Mesenteric fat pad (tissue), 1 donor: ENCODE measurements around the gene KLHL35. TPM values are rescaled to one million over a fixed set of nuclear protein-coding genes. Genes with fewer than 3 reads are reported as not detected.
"Not testable (repeated sequence)": the region's sequence is repeated elsewhere in the genome, so short reads cannot be mapped to it uniquely, and the experiment has no call there.

ENCODE experiments used
- DNase-seq: peaks from one replicate; pipeline ENCODE4 v3.0.0-alpha.2; 2020; ENCODE audit warnings: low spot score
- total RNA-seq: library from RNA; stranded (reverse); fragmentation: NEBNext Ultra II Directional; extraction: Animal tissue kit (Norgen Biotek cat#: 25700); gene quantifications from one replicate; pipeline ENCODE4 v1.2.1, GENCODE V29; 2021
- donor health status: DM: yes; HTN: yes; CAD: no.

Gene KLHL35
- total RNA-seq, 1 donor from 2014 or later, result 0.61 TPM

DNA sequence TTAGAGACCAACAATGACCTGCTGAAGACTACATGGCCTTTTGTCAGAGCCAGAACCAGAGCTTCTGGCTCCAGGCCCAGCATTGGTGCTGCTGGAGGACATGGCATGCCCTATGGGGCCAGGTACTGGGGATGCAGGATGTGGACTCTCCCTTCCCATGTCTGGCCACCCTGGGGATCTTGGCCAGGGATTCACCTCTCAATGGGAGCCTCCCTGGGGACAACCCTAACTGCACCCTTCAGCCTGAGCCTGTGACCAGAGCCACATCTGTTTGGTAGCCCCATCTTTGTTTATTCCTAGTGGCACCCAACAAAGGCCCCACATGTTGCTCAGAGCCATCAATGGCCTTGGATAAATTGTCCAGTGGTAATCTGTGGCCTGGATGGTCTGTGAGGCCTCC lies 5.8 kb downstream of the KLHL35 start:
- DNase-seq, result no peak

GRCh38 chr11:75426720-75427086 lies 6.3 kb downstream of the KLHL35 start:
- no peak for DNase-seq

- no peak for DNase-seq
These were observed 7.6 kb downstream of the KLHL35 start for GRCh38 chr11:75425422-75425821.

DNA sequence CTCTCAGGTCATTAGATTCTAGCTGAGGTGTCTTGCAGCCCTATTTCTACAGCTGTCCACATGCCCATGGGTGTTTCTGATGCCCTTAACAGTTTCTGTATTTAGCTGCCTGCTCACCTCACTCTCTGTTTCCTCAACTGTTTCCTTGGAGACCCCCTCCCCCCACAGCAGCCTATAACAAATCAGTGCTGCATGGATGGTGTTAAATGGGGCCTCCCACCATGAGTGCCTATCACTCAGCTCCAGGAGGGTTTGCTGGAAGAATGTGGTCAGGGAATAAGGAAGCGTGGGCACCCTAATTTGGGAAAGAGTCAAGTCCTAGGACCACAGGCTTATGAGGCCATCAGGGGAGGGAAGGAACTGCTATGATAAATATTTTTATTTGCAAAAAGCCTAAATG lies 8.6 kb downstream of the KLHL35 start:
- DNase-seq, result no peak

DNA sequence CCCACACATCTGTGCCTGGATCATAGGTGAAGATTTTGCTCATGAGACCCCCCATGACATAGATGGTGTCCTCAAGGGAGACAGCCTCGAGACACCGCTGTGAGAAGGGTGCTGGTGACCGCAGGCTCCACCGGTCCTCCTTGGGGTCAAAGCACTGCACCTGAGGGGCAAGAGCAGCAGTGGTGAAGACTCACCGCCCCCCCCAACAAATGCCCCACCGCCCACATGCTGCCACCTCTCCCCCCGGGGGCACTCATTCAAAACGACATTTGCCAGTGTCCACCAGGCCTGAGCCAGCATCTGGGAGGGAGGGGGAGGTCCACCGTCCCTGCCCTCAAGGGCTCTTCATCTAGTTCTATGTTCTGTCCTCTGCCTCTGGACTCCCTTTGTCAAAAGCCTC lies 9.3 kb downstream of the KLHL35 start:
- DNase-seq, result no peak

- DNase-seq, result no peak
These were observed 10.5 kb downstream of the KLHL35 start for GRCh38 chr11:75422248-75423231.

DNA sequence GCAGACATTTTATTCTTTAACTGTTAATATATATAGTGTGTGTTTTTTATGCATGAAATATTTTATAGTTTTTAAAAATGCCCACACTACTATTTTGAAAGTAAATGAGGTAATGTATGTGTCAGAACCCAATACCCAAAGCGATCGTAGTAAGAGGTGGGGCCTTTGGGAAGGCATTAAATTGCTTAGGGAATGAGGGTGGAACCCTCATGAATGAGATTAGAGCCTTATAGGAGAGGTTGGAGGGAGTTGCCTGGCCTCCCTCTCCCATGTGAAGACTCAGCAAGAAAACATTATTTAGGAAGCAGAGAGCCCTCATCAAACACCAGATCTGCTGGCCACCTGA lies 11.1 kb downstream of the KLHL35 start:
- no peak for DNase-seq

DNA sequence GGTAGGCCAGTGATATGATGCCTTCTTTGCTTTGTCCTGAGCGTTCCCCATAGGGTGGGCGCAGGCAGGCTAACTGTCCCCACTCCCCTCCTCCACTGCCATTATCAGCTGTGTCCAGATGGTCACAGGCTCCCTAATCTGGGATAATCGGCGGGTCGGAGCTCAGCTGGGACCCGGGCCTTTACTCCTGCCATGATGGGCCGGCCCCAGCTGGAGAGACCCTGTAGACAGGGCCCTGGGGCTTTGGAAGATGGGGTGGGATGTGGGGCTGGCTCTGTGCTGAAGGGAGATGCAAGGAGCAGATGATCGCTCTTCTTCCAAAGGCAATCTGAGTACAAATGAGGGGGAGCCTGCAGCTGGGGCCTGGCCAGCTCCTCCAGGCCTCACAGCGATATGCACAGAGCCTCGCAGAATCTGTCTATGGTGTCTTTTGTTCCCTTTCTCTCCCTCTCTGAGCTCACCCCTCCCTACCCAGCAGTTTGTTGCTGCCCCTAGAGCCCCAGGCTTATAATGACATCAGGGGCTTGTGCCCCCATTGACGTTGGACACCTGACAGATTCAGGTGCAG lies 11.9 kb downstream of the KLHL35 start:
- DNase-seq, result no peak

DNA sequence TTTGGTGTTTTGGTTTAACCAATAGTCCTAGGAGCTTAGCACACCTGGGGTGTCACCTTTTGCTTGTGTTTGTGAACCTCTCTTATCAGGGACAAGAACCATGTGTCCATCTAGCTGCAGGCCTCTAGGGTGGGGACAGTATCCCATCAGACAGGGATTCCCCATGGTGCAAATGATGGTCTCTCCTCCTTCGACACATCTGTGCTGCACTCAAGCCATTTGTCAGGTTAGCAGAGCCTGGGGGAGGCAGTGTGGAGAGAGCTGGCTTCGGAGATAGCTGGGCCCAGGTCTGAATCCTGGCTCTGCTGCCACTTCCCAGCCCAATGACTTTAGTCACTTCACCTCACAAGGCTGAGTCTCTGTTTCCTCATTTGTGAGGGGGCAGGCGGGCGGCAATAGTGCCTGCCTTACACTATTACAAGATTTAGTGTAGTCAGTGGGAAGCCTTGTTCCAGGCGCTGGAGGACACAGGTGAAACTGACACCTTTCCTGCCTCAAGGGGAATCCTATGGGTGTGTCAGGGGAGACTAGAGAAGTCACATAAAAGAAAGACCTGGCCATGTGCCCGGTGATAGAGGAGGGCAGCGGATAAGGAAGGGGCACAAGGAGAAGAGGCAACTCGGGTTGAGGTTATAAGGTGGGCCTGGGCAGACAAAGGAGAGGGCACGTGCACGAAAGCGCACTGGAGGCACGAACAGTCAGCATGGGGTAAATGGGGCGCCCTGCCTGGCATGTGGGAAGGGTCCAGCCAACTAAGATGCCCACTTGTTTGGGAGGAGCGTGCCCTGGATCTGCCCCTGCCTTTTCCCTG lies 12.6 kb downstream of the KLHL35 start:
- no peak for DNase-seq

- no peak for DNase-seq
These were observed 19.1 kb downstream of the KLHL35 start for GRCh38 chr11:75413864-75414263.

GRCh38 chr11:75413146-75413545 lies 19.9 kb downstream of the KLHL35 start:
- DNase-seq, result not testable (repeated sequence)

DNA sequence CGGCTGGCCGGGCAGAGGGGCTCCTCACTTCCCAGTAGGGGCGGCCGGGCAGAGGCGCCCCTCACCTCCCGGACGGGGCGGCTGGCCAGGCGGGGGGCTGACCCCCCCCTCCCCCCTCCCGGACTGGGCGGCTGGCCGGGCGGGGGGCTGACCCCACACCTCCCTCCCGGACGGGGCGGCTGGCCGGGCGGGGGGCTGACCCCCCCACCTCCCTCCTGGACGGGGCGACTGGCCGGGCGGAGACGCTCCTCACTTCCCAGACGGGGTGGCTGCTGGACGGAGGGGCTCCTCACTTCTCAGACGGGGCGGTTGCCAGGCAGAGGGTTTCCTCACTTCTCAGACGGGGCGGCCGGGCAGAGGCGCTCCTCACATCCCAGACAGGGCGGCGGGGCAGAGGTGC lies 23.0 kb downstream of the KLHL35 start:
- DNase-seq, result not testable (repeated sequence)

- no peak for DNase-seq
These were observed 24.1 kb downstream of the KLHL35 start for GRCh38 chr11:75408957-75409219.

GRCh38 chr11:75406338-75406777 lies 26.6 kb downstream of the KLHL35 start:
- DNase-seq, result no peak

- no peak for DNase-seq
These were observed 28.9 kb downstream of the KLHL35 start for GRCh38 chr11:75403983-75404658.

- DNase-seq, result no peak
These were observed 30.0 kb downstream of the KLHL35 start for GRCh38 chr11:75403037-75403436.

DNA sequence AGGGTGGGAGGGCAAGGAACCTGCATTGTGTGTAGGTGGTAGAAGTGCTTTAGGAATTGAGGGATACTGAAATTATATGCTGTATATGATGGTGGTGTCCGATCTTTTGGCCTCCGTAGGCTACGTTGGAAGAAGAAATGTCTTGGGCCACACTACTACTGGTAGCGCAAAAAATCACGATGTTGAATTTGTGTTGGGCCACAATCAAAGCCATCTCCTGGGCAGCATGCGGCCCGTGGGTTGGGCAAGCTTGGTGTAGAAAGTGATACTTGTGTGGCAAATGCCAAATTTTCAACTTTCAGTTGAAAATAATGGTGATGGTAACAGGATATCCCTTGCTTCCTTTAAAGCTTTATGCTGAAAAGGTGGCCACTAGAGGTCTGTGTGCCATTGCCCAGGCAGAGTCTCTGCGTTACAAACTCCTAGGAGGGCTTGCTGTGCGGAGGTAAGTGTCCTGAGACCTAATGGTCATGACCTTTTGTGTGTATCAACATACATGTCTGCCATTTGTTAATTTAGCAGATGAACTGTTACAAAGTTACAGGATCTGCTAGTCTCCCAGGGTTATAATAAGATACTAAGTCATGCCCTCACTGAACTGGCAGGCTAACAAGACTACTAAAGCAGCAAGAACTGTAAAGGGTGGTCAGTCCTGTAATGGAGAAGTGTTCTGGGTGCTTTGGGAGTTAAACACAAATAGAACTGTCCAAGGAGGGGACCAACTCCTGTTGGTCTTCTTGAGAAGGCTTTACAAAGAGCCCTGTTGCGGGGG lies 30.8 kb downstream of the KLHL35 start:
- no peak for DNase-seq

DNA sequence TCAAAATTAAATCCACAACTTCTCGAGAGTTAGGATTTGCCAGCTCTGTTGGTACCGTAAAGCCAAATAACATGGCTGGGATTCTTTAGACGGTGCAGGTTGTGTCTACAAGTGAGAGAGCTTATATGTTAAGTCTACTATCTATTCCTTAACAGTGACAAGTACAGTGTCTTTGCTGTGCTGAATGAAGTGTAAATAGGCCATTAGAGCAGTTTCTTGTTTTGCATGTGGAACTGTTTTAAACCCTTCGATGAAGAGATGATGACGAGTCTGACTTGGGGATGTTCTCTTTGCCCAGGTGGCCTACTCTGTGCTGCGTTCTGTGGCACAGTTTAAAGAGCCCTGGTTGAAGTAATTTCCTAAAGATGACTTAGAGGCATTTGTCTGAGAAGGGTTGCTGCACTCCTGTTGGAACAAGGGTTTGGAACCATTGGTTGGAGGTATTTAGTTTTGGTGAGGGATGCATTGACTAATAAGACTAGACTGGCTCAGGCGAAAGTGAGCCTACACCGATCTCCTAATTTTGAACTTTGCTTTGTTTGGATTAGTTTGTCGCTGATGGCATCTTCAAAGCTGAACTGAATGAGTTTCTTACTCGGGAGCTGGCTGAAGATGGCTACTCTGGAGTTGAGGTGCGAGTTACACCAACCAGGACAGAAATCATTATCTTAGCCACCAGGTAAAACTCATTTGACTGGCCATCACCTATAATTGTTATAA lies 32.7 kb downstream of the KLHL35 start:
- no peak for DNase-seq

- DNase-seq, result peak; percentile 96
These were observed 33.5 kb downstream of the KLHL35 start, which contains the start of gene RPS3 for GRCh38 chr11:75399344-75400145. Gene RPS3, plus strand, starts transcription at chr11:75399518. Its CDS starts 30 bp downstream, at chr11:75399548.
